ENCODE data around the gene MACROD2. TPM values are rescaled to one million over a fixed set of nuclear protein-coding genes. Genes with fewer than 3 reads are reported as not detected.

MACROD2 gene
- total and polyA plus RNA-seq, 2 experiments from 2014 or later: 2.8 to 4.3 TPM

DNA sequence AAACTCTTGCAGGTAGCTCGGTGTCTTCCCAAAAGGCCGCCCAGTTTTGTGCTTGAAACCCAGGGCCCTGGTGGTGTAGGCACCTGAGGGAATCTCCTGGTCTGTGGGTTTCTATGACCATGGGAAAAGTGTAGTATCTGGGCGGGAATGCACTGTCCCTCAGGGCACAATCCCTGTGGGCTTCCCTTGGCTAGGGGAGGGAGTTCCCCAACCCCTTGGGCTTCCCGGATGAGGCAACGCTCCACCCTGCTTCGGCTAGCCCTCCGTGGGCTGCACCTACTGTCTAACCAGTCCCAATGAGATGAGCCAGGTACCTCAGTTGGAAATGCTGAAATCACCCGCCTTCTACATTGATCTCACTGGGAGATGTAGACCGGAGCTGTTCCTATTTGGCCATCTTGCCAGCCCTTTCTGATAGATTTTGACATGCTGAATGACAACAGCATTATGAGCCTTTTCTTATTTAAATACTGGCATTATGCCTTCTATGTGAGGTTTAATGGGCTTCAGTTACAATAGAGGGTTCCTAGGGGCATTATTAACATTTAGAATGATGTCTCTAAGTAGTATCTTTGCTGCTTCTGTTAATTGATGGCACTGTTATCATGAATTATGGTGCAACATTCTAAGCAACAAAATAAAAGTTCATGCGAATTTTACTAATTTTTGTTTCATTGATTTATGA lies 475.8 kb downstream of the MACROD2 start:
- H3K27me3 Mint-ChIP-seq (ENCODE audit: insufficient read depth, low read depth, poor library complexity): peaks cover 3% of the 10 kb centered on the region
- TF ChIP-seq, protein P1, sequence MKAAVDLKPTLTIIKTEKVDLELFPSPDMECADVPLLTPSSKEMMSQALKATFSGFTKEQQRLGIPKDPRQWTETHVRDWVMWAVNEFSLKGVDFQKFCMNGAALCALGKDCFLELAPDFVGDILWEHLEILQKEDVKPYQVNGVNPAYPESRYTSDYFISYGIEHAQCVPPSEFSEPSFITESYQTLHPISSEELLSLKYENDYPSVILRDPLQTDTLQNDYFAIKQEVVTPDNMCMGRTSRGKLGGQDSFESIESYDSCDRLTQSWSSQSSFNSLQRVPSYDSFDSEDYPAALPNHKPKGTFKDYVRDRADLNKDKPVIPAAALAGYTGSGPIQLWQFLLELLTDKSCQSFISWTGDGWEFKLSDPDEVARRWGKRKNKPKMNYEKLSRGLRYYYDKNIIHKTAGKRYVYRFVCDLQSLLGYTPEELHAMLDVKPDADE (IDR thresholded peaks at IDR 0.05): no peak
- TF ChIP-seq, protein P2, sequence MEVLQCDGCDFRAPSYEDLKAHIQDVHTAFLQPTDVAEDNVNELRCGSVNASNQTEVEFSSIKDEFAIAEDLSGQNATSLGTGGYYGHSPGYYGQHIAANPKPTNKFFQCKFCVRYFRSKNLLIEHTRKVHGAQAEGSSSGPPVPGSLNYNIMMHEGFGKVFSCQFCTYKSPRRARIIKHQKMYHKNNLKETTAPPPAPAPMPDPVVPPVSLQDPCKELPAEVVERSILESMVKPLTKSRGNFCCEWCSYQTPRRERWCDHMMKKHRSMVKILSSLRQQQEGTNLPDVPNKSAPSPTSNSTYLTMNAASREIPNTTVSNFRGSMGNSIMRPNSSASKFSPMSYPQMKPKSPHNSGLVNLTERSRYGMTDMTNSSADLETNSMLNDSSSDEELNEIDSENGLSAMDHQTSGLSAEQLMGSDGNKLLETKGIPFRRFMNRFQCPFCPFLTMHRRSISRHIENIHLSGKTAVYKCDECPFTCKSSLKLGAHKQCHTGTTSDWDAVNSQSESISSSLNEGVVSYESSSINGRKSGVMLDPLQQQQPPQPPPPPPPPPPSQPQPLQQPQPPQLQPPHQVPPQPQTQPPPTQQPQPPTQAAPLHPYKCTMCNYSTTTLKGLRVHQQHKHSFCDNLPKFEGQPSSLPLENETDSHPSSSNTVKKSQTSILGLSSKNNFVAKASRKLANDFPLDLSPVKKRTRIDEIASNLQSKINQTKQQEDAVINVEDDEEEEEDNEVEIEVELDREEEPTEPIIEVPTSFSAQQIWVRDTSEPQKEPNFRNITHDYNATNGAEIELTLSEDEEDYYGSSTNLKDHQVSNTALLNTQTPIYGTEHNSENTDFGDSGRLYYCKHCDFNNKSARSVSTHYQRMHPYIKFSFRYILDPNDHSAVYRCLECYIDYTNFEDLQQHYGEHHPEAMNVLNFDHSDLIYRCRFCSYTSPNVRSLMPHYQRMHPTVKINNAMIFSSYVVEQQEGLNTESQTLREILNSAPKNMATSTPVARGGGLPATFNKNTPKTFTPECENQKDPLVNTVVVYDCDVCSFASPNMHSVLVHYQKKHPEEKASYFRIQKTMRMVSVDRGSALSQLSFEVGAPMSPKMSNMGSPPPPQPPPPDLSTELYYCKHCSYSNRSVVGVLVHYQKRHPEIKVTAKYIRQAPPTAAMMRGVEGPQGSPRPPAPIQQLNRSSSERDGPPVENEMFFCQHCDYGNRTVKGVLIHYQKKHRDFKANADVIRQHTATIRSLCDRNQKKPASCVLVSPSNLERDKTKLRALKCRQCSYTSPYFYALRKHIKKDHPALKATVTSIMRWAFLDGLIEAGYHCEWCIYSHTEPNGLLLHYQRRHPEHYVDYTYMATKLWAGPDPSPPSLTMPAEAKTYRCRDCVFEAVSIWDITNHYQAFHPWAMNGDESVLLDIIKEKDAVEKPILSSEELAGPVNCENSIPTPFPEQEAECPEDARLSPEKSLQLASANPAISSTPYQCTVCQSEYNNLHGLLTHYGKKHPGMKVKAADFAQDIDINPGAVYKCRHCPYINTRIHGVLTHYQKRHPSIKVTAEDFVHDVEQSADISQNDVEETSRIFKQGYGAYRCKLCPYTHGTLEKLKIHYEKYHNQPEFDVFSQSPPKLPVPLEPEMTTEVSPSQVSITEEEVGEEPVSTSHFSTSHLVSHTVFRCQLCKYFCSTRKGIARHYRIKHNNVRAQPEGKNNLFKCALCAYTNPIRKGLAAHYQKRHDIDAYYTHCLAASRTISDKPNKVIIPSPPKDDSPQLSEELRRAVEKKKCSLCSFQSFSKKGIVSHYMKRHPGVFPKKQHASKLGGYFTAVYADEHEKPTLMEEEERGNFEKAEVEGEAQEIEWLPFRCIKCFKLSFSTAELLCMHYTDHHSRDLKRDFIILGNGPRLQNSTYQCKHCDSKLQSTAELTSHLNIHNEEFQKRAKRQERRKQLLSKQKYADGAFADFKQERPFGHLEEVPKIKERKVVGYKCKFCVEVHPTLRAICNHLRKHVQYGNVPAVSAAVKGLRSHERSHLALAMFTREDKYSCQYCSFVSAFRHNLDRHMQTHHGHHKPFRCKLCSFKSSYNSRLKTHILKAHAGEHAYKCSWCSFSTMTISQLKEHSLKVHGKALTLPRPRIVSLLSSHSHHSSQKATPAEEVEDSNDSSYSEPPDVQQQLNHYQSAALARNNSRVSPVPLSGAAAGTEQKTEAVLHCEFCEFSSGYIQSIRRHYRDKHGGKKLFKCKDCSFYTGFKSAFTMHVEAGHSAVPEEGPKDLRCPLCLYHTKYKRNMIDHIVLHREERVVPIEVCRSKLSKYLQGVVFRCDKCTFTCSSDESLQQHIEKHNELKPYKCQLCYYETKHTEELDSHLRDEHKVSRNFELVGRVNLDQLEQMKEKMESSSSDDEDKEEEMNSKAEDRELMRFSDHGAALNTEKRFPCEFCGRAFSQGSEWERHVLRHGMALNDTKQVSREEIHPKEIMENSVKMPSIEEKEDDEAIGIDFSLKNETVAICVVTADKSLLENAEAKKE (CRISPR knock-in tag; IDR thresholded peaks at IDR 0.05): 0 out of 2 replicates have a peak, but pooled peaks have one; percentile 24
- TF ChIP-seq ZNF331 (CRISPR knock-in tag; IDR thresholded peaks at IDR 0.05; ENCODE audit: low read depth): no peak
- TF ChIP-seq STAT1 (IDR thresholded peaks at IDR 0.05; ENCODE audit: unreplicated experiment): no peak
- no peak for TF ChIP-seq JUNB (IDR thresholded peaks at IDR 0.05; ENCODE audit: unreplicated experiment)
- no peak for TF ChIP-seq EZH2phosphoT487 (IDR thresholded peaks at IDR 0.05; ENCODE audit: unreplicated experiment)
- peak; percentile 58; the same call in 1 of the 2 replicates for TF ChIP-seq NANOG (IDR thresholded peaks at IDR 0.05; ENCODE audit: borderline replicate concordance)
- TF ChIP-seq, protein P3, sequence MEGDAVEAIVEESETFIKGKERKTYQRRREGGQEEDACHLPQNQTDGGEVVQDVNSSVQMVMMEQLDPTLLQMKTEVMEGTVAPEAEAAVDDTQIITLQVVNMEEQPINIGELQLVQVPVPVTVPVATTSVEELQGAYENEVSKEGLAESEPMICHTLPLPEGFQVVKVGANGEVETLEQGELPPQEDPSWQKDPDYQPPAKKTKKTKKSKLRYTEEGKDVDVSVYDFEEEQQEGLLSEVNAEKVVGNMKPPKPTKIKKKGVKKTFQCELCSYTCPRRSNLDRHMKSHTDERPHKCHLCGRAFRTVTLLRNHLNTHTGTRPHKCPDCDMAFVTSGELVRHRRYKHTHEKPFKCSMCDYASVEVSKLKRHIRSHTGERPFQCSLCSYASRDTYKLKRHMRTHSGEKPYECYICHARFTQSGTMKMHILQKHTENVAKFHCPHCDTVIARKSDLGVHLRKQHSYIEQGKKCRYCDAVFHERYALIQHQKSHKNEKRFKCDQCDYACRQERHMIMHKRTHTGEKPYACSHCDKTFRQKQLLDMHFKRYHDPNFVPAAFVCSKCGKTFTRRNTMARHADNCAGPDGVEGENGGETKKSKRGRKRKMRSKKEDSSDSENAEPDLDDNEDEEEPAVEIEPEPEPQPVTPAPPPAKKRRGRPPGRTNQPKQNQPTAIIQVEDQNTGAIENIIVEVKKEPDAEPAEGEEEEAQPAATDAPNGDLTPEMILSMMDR (conservative IDR thresholded peaks at IDR 0.05; ENCODE audit: low read depth in 2 of 2): no peak
- no peak for TF ChIP-seq POLR2AphosphoS5 (IDR thresholded peaks at IDR 0.05; ENCODE audit: low read depth)
- no peak for TF ChIP-seq CREB1 (CRISPR knock-in tag; IDR thresholded peaks at IDR 0.05; ENCODE audit: low read depth)
- Histone ChIP-seq H3F3A (replicated peaks; ENCODE audit: low read depth) (no peaks in the 10 kb centered on the region), H4K20me1 (replicated peaks; ENCODE audit: insufficient read depth) (no peaks in the 10 kb centered on the region), H3K9me2 (ENCODE audit: insufficient read depth) (no peaks in the 10 kb centered on the region), H3K27me3 (ENCODE audit: insufficient read depth) (no peaks in the 10 kb centered on the region), H3K4me1 (ENCODE audit: insufficient read depth) (peaks cover 20% of the 10 kb centered on the region), H2AFZ (no peak overlapping the region), H3K4me3 (no peak overlapping the region), H3K36me3 (ENCODE audit: insufficient read depth) (no peaks in the 10 kb centered on the region), H3K79me2 (replicated peaks; ENCODE audit: insufficient read depth) (no peaks in the 10 kb centered on the region), H3K4me2 (peak overlapping the region; percentile 26), H3K27ac (ENCODE audit: low read depth) (no peak overlapping the region)
- H3K4me1 Mint-ChIP-seq: peaks cover 26% of the 10 kb centered on the region
- peak; percentile 89 for ATAC-seq
- peaks cover 38% of the 10 kb centered on the region for H3K9me3 Mint-ChIP-seq
- peaks cover 35% of the 10 kb centered on the region for H3K36me3 Mint-ChIP-seq (ENCODE audit: low read depth)
- peak; percentile 27 for DNase-seq (ENCODE audit: low spot score)
- no peak overlapping the region for H3K27ac Mint-ChIP-seq
- H3K4me3 Mint-ChIP-seq: no peak overlapping the region

All from GM23338 (cell line).